HG03196 (cell line): ENCODE results near the gene PKM.

Experiments
- ATAC-seq: cut with Tn5 transposase; IDR thresholded peaks from one replicate; pipeline ENCODE4 v1.9.1; 2021; ENCODE audit not compliant: unreplicated experiment

PKM gene

DNA sequence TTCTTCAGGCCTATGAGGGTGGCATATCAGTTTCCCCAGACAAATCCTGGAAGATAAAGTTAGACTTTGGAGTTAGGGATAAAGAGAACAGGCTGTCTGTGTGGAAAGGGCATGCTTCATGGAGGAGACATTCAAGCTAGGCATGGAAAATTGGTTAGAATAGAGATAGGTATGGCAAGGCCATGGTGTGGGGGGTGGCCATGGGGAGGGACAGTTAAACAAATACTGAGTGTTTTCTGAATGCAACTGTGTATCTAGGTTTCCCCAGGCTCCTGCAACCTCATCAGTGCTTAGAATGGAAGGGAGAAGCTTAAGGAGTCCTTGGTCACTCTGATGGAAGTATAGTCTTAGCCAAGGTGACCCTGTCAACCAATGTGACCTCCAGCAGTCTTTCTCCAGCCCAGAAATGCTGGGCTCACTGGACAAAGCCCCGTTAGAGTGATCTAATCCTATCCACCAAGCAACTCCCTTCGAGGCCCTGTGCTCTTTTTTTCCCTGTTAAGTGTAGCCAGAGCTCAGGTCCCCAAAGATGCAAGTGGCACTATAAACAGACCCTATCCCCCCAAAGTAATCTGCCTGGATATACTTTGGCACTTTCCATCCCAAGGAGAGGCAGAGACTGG, 5.5 kb upstream of the PKM start:
- ATAC-seq: no peak

DNA sequence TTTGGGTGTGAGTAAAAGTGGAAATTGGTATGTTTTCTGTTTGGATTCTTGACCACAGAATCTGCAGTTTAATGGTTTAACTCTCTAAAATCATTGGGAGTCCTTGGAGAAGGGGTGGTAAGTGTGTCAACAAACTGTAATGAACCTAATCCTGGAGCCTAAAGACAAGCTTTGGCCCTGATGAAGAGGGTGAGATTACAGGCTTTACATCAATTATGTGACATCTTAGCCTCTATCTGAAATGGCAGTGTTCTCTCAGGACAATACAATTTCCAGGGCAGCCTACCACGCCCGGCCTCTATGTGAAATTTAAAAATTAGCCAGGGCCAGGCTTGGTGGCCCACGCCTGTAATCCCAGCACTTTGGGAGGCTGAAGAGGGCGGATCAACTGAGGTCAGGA, 4.3 kb upstream of the PKM start:
- no peak for ATAC-seq

DNA sequence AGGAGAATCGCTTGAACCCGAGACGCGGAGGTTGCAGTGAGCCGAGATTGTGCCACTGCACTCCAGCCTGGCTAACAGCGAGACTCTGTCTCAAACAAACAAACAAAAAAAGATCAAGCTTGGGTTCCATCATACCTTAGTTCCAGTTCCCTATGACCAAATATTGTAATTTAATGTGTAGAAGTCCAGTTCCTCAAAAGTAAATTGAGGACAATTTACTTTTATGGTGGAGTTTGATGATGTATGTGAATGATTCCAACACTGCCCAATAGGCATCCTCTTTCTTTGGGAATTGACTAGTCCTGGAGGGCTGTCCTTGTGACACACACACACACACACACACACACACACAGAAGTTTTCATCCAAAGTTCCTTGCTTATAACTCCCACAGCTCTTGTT, 2.8 kb upstream of the PKM start:
- ATAC-seq: no peak

DNA sequence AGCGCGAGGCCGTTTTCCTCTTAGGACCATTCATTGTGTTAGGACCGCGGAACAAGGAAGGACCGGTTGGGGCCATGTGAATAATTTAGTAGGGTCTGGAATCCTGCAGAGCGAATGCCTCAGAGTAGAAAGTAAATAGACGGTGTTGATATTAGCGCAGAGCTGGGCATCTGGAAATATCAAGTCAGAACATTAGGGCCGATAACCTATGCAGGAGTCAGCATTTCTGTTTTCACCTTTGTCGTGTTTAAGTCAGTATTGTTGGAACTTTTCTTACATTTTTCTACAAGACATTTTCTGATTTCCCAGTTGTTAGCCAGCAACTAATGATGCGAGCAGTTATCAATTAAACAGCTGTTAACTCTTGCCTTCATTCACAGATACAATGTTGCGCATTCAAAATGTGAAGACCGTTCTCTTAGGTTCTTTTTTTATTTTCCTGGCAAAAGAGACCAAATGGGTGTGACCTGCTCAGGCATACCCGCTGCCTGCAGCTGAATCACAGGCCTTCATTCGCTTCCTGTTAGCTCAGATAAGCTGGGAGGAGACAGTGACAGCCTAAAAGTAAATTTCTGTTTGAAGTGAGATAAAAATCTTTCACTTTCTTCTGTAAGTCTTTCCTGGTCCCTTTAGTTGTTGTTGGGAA, 966 bp upstream of the PKM start:
- ATAC-seq: no peak

DNA sequence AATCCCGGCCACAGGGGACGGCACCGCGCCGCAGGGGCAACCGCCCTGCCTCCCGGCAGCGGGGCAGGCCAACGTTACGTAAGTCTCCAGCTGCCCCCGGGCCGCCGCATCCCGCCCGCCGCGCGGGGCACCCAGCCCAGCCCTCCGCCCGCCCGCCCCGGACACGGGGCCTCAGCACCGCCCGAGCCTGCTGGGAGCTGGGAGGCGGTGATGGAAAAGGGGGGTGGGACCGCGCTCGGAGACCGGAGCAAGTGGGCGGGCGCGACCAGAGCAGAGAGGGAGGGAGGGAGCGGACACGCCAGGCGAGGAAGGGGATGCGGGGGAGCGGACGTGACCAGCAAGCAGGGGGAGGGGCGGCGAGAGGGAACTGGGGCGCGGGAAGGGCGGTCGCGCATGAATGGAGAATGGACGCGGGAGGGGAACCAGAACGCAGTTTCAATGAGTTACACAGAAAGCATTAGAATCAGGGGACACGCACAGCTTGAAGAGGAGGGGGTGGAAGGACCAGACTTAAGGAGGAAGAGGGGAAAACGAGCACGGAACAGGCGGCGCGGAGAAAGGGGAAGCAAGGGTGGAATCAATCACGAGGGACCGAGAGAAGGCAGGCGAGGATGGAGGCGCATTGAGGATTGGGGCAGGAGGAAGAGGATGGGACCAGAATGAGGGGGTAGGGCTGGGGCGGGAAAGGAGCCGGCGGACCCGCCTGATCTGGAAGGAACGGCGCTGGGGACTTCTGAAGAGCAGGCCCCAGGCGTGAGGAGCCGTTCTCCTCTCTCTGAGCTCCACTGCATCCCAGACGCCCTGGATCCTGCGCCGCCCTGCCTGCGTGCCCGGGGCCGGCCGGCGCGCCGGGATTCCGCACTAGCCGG, 559 bp downstream of the PKM start:
- ATAC-seq: no peak

DNA sequence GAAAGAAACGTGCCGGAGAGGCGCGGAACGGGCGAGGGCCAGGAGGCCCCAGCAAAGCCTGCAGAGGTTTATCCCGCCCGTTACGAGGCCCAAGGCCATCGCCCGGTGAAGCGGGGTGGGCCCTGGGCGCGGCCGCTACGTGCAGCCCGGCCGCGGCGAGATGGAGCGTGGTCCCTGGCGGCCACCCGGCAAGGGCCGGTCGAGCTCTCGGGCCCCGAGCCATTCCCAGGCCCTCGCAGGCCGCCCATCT, 1.1 kb downstream of the PKM start:
- no peak for ATAC-seq

DNA sequence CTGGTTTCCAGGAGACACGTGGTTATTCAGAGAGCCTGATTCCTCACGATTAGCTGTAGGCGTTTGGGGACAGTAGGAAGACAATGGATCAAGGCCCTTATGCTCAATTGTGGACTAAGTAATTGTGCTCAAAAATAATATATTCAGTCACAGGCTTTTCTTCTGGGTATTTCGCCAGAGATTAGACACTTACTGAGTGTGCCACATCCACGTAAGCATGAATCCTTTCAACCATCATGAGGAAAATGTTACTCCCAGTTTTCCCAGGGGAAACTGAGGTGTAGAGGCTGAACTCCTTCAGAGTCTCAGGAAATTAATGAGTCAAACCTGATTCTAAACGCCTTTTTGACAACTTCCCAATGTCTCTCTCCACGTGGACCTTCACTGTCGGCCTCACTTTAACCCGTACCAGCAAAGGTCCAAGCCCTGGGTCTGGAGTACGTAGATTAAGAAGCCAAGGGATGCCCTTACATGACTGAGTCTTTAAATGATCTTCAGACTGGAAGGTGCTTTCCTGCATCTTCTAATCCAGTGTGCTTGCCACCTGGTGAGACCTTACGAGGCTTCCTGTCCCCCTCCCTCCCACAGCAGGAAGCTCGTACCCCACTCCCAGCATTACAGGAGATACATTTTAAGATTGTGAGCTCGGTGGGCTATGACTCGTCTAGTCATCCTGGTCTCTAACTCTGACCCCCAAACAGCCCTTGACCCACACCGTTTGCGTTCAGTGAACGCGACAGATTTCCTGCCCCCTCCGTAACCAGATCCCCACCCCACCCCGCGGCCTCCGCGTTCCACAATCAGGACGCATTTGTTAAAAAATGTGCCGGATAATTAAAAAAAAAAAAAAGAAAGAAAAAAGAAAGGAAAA, 1.7 kb downstream of the PKM start:
- no peak for ATAC-seq

DNA sequence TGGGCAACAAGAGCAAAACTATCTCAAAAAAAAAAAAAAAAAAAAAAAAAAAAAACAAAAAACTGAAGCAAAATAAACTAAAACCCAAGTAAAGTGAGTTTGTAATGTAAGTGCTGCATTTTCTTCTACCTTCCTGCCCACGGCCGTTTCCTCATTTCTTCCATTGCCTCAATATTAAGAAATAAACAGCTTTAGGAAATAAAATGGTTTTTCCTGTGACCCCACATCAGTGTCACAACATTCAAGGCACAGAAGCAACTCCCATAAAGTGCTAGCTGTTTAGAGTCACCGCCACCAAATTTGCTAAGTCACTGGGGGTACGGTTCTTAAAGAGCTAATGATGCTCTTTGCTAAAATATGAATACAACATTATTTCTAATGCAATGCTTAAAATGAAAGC, 3.3 kb downstream of the PKM start:
- no peak for ATAC-seq

DNA sequence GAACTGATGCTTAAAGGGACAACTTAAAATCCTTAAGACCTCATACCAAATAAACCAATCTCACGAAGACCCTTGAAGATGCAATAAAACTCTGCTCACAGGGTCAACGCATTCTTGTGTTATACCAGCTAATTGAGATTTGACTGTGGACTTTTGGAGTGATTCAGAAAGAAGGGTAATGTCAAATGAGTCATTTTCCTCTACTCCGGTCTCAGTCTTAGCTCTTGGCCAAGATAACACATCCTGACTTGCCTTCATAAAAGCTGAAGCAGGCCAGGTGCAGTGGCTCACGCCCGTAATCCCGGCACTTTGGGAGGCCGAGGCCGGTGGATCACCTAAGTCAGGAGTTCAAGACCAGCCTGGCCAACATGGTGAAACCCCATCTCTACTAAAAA, 3.8 kb downstream of the PKM start:
- ATAC-seq: no peak

DNA sequence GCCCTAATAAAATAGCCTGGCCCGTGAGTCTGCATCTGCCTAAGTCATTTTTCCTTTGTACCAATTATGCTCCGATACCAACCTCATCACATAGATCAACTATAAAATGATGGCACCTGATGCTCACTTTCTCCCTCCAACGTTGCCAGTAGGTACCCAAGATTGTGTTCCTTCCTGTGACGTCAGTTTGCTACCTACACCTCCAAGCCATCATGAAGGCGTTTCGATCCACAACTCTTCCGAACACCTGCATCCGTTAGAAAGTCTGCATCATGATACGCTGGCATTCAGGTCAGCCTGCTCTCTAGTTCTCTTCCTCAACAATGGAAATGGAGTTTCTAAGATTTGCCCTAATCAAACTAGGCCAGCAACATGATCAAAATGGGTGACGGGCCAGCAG, 7.7 kb downstream of the PKM start:
- ATAC-seq: no peak

DNA sequence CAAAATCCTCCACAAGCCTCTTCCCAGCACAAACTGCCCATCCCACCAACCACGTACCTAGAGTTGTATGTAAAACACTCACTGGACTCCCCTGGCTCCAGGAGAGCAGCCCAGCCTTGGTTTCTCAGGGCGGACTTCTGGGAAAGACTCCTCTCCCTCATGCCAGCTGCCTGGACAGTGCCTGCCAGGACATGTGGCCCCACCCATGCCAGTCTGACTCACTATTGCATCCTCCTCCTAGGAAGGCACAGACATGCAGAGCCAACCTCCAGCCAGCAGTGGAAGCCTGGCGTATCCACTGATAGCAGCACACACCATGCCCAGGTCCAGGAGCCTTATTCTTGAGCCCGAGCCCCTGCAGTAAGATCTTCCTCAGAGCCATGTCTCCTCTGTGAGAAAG, 8.6 kb downstream of the PKM start:
- no peak for ATAC-seq

DNA sequence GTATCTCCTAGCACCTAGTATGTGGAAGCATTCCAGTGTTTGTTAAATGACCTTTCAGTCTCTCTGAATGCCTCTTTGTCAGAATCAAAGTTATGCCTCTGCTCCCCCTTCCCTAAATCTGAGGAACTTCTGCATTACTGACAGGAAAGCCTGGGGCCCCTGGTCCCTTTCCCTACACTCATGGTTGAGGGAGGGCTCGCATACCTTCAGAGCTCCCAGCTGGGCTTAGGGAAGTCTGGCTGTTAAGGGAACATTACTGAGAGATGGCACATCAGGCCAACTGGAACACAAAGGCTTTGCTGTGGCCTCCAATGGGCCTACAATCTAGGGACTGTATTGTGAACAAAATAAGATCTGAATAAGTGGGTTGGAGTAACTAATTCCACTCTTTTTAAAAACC, 10.3 kb downstream of the PKM start:
- ATAC-seq: no peak

DNA sequence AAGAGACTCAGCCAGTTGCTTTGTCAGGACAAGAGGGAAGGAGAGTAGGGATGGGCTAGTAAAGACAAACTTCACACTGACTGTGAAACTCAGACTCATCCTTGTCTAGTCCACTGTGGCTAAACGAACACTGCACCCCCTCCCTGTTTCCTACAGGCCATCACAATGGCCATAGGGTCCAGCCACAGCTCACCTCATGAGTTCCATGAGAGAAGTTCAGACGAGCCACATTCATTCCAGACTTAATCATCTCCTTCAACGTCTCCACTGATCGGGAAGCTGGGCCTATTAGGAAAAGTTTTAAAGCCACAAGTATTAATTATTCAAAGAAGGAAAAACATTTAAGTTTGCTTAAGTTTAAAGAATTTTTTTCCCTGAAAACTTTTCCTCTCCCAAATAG, 13.8 kb downstream of the PKM start:
- ATAC-seq: no peak

DNA sequence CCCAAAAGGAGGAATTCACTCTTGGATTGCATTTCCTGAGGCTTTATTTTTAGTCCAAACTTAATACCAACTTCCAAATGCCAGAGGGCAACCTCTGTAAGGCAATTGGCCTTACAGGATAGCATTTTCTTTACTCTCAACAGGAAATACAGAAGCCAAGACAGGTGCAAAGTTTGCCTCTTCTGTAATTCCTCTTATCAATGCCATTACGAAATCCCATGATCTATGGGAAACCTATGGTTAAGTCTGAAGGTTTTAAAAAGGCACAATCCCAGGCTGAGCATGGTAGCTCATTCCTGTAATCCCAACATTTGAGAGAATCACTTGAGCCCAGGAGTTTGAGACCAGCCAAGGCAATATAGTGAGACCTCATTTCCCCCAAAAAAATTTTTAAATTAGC, 14.9 kb downstream of the PKM start:
- no peak for ATAC-seq

DNA sequence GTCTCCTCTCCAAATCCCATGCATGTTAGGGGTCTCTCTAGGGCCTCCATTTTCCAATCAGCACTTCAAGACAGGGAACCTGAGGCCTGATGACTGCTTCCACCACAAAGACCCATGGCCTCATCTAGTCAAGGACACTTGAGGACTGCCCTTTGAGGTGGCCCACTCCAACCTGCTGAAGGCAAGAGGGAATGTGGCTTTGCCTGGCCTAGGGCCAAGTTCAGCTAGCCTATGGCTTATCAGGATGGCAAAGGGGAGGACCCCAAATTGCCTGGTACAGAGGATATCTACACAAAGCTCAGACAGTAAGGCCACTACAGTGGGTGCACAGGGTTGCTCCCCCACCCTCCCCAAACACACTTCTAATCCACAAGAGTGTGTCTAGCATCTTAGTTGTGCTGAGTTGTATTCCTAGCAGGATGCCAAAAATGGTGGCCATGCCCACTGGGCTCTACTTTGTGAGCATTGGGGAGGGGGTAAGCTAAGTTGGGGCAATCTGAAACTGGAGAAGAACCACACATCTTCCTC, 23.4 kb downstream of the PKM start:
- ATAC-seq: no peak

DNA sequence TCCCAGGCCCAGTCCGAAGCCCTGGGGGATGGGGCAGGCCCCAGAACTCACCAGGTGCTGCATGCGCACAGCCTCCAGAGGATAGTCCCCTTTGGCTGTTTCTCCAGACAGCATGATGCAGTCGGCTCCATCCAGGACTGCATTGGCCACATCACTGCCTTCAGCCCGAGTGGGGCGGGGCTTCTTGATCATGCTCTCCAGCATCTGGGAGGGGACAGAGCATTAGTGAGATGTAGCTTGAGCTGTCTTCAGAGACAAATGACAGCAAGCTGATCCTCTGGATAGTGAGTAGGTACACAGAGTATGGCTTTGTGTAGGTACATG, 24.4 kb downstream of the PKM start:
- ATAC-seq: no peak

DNA sequence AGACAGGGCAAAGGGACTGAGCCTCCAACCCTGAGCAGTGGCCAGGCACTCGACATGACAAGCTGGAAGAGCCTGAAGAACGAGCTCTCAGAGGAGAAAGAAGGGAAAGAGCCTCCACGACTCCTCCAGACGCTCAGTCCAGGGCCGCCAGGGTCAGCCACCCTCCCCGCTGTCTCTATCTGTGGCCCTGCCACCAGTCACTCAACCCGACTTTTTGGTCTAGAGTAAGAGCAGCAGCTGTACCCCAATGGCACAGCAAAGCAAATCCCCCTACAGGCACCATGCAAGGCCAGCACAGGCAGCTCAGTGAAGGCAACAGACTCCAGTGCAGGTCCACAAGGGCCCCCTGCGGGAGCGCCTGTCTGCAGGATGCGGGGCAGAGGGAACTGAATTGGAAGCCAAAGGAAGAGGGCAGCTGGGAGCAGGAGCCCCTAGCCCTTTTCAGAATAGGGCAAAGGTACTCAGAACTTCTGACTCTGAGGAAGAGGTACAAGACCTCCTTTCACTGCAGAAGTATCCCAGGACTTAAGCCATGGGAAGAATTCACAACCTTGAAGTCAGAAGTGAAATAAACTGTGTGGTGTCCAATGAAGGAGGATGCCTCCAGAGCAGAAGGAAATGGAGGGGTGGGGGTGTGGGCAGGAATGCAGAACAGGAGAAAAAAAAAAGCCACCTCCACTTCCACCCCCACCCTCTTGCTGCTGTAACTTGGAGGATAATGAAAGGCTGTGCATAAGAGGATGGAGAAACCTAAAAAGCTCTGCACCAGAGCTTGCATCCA, 24.9 kb downstream of the PKM start:
- ATAC-seq: no peak

DNA sequence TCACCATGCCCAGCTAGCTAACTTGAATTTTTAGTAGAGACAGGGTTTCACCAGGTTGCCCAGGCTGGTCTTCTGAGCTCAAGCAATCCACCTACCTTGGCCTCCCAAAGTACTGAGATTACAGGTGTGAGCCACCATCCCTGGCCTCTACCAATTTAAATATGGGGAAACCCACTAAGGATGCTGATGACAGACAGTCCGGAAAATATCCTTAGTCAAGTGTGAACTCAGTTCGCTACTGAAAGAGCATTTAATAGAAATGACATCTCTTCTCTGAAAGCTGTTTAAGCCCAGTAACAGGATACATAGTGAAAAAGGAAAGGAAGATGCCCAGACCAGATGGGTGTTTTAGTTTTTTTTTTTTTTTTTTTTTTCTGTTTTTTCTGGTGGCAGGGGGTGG, 25.7 kb downstream of the PKM start:
- no peak for ATAC-seq

DNA sequence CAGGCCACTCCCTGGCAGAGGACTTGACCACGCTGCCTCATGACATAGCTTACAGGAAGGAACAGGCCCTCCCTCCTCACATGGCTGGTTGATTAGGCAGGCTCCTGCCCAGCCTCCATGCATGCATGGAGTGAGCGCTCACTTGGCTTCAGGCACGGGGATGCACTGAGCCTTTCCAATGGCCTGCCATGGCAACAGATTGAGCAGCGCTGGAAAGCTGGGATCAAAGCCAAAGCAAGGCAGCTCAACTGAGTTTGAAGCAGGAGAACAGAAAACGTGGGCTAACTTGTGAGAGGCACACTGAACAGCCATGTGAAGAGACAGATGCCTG, 27.5 kb downstream of the PKM start:
- ATAC-seq: no peak

DNA sequence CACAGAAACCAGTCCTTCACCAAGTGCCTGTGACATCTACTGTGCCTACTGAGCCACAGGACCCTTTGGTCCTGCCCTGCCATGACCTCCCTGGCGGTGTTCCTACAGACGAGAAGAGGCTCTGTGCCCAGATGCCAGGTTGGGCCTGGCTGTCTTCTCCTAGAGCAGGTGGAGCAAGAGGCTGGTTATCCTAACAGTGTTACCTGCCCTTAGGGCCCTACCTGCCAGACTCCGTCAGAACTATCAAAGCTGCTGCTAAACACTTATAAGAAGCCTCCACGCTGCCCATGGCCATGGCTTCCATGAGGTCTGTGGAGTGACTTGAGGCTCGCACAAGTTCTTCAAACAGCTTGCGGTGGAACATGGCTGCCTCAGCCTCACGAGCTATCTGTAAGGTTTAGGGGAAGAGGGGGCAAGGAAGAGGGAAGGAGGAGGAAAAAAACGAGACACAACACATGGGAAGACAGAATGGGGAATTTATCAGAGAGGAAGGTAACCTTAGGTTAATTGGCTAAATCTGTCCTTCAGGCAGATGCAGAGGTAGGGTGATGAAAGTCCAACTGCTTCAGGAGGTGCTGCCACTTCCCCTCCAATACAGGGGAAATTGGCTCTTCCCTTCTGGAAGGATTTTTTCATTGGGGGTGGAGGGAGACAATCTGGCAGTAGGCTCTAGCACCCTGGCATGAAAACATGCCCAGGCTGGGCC, 28.0 kb downstream of the PKM start:
- ATAC-seq: no peak
